ENCODE measurements around the gene VLDLR.

VLDLR gene

DNA sequence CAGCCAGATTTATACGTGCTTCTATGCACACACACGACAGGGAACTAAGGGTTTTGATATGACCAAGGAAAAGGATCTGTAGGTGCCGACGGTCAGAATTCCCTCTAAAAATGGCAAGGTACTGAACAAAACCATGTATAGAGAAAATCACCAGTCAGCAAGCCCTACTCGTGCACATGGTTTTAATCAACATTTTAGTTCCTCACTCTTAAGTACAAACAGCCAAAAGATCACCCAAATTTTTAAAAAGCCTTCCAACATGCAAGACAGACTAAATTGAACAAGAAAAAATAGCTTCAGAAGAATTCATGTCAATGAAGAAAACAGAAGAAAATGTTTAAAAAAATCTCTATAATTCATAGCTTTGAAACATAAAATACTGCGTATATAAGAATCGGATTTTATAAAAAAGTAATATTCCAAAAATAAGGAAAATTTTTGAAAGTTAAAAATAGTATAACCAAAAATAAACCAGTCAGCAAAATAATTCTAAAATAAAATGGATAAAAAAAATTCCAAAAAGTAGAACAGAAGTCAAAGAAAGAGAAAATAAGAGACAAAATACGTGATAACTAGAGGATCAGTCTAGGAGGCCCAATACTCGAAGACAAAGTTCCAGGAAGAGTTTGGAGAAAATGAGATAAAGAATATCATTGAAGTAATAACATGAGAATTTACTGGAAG, 52.7 kb downstream of the VLDLR start:
- no peak overlapping the region for H3K27ac ChIP-seq (replicated peaks)
- TF ChIP-seq, protein P1, sequence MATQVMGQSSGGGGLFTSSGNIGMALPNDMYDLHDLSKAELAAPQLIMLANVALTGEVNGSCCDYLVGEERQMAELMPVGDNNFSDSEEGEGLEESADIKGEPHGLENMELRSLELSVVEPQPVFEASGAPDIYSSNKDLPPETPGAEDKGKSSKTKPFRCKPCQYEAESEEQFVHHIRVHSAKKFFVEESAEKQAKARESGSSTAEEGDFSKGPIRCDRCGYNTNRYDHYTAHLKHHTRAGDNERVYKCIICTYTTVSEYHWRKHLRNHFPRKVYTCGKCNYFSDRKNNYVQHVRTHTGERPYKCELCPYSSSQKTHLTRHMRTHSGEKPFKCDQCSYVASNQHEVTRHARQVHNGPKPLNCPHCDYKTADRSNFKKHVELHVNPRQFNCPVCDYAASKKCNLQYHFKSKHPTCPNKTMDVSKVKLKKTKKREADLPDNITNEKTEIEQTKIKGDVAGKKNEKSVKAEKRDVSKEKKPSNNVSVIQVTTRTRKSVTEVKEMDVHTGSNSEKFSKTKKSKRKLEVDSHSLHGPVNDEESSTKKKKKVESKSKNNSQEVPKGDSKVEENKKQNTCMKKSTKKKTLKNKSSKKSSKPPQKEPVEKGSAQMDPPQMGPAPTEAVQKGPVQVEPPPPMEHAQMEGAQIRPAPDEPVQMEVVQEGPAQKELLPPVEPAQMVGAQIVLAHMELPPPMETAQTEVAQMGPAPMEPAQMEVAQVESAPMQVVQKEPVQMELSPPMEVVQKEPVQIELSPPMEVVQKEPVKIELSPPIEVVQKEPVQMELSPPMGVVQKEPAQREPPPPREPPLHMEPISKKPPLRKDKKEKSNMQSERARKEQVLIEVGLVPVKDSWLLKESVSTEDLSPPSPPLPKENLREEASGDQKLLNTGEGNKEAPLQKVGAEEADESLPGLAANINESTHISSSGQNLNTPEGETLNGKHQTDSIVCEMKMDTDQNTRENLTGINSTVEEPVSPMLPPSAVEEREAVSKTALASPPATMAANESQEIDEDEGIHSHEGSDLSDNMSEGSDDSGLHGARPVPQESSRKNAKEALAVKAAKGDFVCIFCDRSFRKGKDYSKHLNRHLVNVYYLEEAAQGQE (IDR thresholded peaks at IDR 0.05; ENCODE audit: insufficient replicate concordance, low read depth): no peak
- TF ChIP-seq CTCF (IDR thresholded peaks at IDR 0.05; ENCODE audit: insufficient read depth, low read length): no peak
- TF ChIP-seq POLR2AphosphoS5 (IDR thresholded peaks at IDR 0.05; ENCODE audit: low read depth): no peak
- no peak for TF ChIP-seq SPI1 (IDR thresholded peaks at IDR 0.05; ENCODE audit: borderline replicate concordance, low read depth)
- TF ChIP-seq GABPA (IDR thresholded peaks at IDR 0.05; ENCODE audit: low read depth): no peak
- no peaks in the 10 kb centered on the region for H3K27me3 ChIP-seq (ENCODE audit: insufficient read depth, poor library complexity, severe bottlenecking)
- no peak for DNase-seq (ENCODE audit: low read depth in 1 of 2, low spot score in 1 of 2)
- H3K4me3 ChIP-seq (replicated peaks; ENCODE audit: insufficient read depth, low read length): no peak overlapping the region

- no peaks in the 10 kb centered on the region for H3K27me3 ChIP-seq (ENCODE audit: insufficient read depth, poor library complexity, severe bottlenecking)
- no peak overlapping the region for H3K4me3 ChIP-seq (replicated peaks; ENCODE audit: insufficient read depth, low read length)
- H3K27ac ChIP-seq (replicated peaks): no peak overlapping the region
- no peak for TF ChIP-seq CTCF (IDR thresholded peaks at IDR 0.05; ENCODE audit: insufficient read depth, low read length)
- TF ChIP-seq GABPA (IDR thresholded peaks at IDR 0.05; ENCODE audit: low read depth): no peak
- TF ChIP-seq, protein P1 (IDR thresholded peaks at IDR 0.05; ENCODE audit: insufficient replicate concordance, low read depth): no peak
- TF ChIP-seq SPI1 (IDR thresholded peaks at IDR 0.05; ENCODE audit: borderline replicate concordance, low read depth): no peak
- no peak for TF ChIP-seq POLR2AphosphoS5 (IDR thresholded peaks at IDR 0.05; ENCODE audit: low read depth)
- no peak for DNase-seq (ENCODE audit: low read depth in 1 of 2, low spot score in 1 of 2)
Measured at GRCh38 chr9:2675834-2676233, 54.2 kb downstream of the VLDLR start.

DNA sequence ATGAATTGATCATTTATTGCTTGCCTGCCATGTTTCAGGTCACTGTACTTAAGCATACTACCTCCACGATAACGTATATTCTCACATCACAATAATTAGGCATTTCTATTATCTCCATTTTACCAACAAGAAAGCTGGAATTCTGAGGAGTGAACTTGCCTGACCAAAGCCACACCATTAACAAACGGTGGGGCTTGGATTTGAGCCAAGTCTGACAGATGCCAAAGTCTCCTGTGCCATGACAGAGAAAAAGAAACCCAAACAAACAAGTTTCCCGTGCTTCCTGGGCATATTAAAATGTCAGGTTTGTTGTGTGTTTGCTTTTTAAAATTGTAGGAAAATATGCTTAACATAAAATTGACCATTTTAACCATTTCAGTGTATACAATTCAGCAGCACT, 54.9 kb downstream of the VLDLR start:
- DNase-seq (ENCODE audit: low read depth in 1 of 2, low spot score in 1 of 2): no peak

More for the DNA sequence above, 54.9 kb downstream of the VLDLR start:
- no peak overlapping the region for H3K4me3 ChIP-seq (replicated peaks; ENCODE audit: insufficient read depth, low read length)
- TF ChIP-seq GABPA (IDR thresholded peaks at IDR 0.05; ENCODE audit: low read depth) (no peak), CTCF (IDR thresholded peaks at IDR 0.05; ENCODE audit: insufficient read depth, low read length) (no peak), POLR2AphosphoS5 (IDR thresholded peaks at IDR 0.05; ENCODE audit: low read depth) (no peak), SPI1 (IDR thresholded peaks at IDR 0.05; ENCODE audit: borderline replicate concordance, low read depth) (no peak)
- TF ChIP-seq, protein P1 (IDR thresholded peaks at IDR 0.05; ENCODE audit: insufficient replicate concordance, low read depth): no peak
- H3K27ac ChIP-seq (replicated peaks): no peak overlapping the region
- H3K27me3 ChIP-seq (ENCODE audit: insufficient read depth, poor library complexity, severe bottlenecking): no peaks in the 10 kb centered on the region

Measured in HL-60 (cell line).